HG03280 (cell line): ENCODE results near the gene PIK3C3.
A peak's percentile ranks its signal among the peaks of the same experiment; 100 is the strongest.
"Not testable (repeated sequence)": the region's sequence is repeated elsewhere in the genome, so short reads cannot be mapped to it uniquely, and the experiment has no call there.

Source experiments
- ATAC-seq: cut with Tn5 transposase; IDR thresholded peaks from one replicate; pipeline ENCODE4 v1.9.1; 2021; ENCODE audit warnings: mild to moderate bottlenecking, moderate library complexity; ENCODE audit not compliant: unreplicated experiment

The PIK3C3 gene

GRCh38 chr18:41965634-41966255, 10.7 kb downstream of the PIK3C3 start:
- ATAC-seq = no peak

GRCh38 chr18:41966943-41967342, 11.9 kb downstream of the PIK3C3 start:
- no peak for ATAC-seq

GRCh38 chr18:41967680-41968079, 12.6 kb downstream of the PIK3C3 start:
- ATAC-seq = no peak

GRCh38 chr18:41969881-41970280, 14.8 kb downstream of the PIK3C3 start:
- no peak for ATAC-seq

GRCh38 chr18:41972067-41972925, 17.3 kb downstream of the PIK3C3 start:
- no peak for ATAC-seq

GRCh38 chr18:41973983-41974382, 18.9 kb downstream of the PIK3C3 start:
- ATAC-seq = no peak

GRCh38 chr18:41974796-41975201, 19.8 kb downstream of the PIK3C3 start:
- no peak for ATAC-seq

- no peak for ATAC-seq
Observed at GRCh38 chr18:41975284-41975683, 20.2 kb downstream of the PIK3C3 start.

- no peak for ATAC-seq
Observed at GRCh38 chr18:41977233-41977632, 22.2 kb downstream of the PIK3C3 start.

GRCh38 chr18:41982942-41983660, 28.1 kb downstream of the PIK3C3 start:
- peak; percentile 97 for ATAC-seq

- ATAC-seq = no peak
Observed at GRCh38 chr18:41985914-41986313, 30.9 kb downstream of the PIK3C3 start.

GRCh38 chr18:41989508-41989907, 34.5 kb downstream of the PIK3C3 start:
- ATAC-seq = no peak

GRCh38 chr18:41992066-41992465, 37.0 kb downstream of the PIK3C3 start:
- no peak for ATAC-seq

GRCh38 chr18:41992703-41993102, 37.7 kb downstream of the PIK3C3 start:
- ATAC-seq = no peak

- no peak for ATAC-seq
Observed at GRCh38 chr18:41993151-41993550, 38.1 kb downstream of the PIK3C3 start.

- no peak for ATAC-seq
Observed at GRCh38 chr18:41996020-41996419, 41.0 kb downstream of the PIK3C3 start.

GRCh38 chr18:41999751-42000150, 44.7 kb downstream of the PIK3C3 start:
- no peak for ATAC-seq

GRCh38 chr18:42001801-42002200, 46.8 kb downstream of the PIK3C3 start:
- ATAC-seq = no peak

GRCh38 chr18:42004653-42005052, 49.6 kb downstream of the PIK3C3 start:
- no peak for ATAC-seq

- no peak for ATAC-seq
Observed at GRCh38 chr18:42005782-42006181, 50.7 kb downstream of the PIK3C3 start.

GRCh38 chr18:42009457-42009856, 54.4 kb downstream of the PIK3C3 start:
- ATAC-seq = not testable (repeated sequence)

- ATAC-seq = peak; percentile 100
Observed at GRCh38 chr18:42011053-42011452, 56.0 kb downstream of the PIK3C3 start.
